GM12865 (cell line): ENCODE data around the gene ADSL.

Experiments used
- DNase-seq: peaks from one replicate; pipeline ENCODE4 v3.0.0; 2010; ENCODE audit warnings: low read depth
- H3K4me3 ChIP-seq: 2 replicates; pipeline ENCODE4 v1.5.1; 2011; ENCODE audit warnings: mild to moderate bottlenecking, low read depth, low read length, control low read depth
- TF ChIP-seq, protein P1 (sequence below): IDR thresholded peaks from 2 replicates; pipeline ENCODE4 v1.5.1; 2011; ENCODE audit warnings: low read length, control low read depth, low read depth, inconsistent platforms; ENCODE audit not compliant: insufficient read depth; ENCODE audit errors: missing control alignments

Gene ADSL

DNA sequence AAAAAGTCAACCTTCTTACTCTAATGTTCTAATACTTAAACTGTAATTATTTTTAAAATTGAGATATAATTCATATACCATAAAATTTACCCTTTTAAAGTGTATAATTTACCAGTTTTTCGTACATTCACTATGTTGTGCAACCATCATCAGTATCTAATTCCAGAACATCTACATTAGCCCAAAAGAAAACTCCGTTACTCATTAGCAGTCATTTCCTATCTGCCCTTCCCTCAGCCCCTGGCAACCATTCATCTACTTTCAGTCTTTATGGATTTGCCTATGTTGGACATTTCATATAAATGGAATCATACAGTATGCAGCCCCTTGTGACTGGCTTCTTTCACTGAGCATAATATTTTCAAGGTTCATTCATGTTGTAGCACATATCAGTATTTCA lies 46.3 kb downstream of the ADSL start:
- no peak for DNase-seq
- TF ChIP-seq, protein P1, sequence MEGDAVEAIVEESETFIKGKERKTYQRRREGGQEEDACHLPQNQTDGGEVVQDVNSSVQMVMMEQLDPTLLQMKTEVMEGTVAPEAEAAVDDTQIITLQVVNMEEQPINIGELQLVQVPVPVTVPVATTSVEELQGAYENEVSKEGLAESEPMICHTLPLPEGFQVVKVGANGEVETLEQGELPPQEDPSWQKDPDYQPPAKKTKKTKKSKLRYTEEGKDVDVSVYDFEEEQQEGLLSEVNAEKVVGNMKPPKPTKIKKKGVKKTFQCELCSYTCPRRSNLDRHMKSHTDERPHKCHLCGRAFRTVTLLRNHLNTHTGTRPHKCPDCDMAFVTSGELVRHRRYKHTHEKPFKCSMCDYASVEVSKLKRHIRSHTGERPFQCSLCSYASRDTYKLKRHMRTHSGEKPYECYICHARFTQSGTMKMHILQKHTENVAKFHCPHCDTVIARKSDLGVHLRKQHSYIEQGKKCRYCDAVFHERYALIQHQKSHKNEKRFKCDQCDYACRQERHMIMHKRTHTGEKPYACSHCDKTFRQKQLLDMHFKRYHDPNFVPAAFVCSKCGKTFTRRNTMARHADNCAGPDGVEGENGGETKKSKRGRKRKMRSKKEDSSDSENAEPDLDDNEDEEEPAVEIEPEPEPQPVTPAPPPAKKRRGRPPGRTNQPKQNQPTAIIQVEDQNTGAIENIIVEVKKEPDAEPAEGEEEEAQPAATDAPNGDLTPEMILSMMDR, result no peak
- no peak overlapping the region for H3K4me3 ChIP-seq

DNA sequence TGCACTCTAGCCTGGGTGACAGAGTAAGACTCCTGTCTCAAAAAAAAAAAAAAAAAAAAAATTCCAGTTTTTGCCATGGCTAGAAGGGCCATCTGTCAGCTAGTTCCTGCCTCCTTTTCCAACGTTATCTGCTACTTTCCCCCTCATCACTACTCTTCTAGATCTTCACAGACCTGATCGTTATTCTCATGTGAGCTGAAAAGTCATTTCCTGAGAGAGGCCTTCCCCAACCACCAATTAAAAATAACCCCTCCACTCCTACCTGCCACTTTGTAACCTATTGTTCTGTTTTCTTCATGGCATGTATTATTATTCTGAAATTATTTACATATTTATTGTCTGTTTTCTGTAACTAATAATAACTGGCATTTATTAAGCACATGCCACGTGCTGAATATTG lies 48.3 kb downstream of the ADSL start:
- no peak for DNase-seq
- TF ChIP-seq, protein P1, result no peak
- H3K4me3 ChIP-seq, result no peak overlapping the region

DNA sequence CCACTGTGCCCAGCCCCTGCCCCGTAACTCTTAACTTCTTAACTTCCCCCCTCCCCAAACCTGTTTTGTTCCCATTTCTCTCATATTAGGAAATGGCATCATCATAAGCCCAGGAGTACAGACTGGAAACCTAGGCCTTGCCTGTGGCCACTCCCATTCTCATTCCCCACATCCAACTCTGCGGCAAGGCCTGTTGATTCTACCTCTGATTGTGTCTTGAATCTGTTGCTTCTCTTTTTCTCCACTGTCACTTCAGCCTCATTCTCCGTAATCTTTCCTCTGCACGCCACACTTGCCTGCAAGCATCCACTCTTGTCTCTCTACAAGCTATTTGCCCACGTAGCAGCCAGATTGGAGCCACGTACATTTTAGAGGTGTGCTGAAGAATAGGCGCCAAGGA lies 49.3 kb downstream of the ADSL start:
- H3K4me3 ChIP-seq, result no peak overlapping the region
- DNase-seq, result no peak
- TF ChIP-seq, protein P1, result no peak

DNA sequence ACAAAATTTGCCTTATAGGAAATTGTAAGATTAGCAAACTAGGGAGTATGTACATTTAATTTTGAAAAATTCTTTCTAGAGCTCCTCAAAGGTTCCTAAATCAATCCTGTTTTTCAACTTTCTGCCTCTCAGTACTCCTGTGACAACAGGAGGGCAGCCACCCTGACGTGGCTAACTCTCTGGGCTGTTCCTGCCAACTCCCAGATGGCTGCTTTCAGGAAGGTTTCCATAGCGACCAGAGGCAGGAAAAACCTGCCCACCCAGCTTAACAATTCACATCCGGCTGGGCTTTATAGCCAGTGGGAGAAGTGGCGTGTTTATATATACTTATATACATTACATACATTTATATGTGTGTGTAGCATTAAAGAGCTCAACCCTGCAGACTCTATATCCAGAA lies 50.6 kb downstream of the ADSL start:
- H3K4me3 ChIP-seq, result no peak overlapping the region
- TF ChIP-seq, protein P1, result no peak
- DNase-seq, result no peak

DNA sequence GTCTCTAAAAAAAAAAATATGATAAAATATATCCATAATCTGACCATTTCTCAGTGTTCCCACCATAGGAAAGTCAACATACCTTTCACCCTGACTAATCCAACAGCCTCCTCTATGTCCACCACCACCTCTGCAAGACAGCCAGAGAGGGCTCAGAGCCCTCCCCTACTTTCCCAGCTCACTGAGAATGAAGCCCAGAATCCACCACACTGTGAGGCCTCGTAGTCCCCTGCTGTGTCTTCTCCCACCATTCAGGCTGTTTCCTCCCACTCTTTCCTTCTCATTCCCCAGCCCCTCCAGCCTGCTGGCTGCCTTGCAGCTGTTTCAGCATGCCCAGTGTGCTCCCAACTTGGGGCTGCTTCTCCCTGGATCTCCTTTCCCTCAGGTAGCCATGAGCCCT lies 51.1 kb downstream of the ADSL start:
- no peak overlapping the region for H3K4me3 ChIP-seq
- TF ChIP-seq, protein P1, result no peak
- DNase-seq, result no peak

DNA sequence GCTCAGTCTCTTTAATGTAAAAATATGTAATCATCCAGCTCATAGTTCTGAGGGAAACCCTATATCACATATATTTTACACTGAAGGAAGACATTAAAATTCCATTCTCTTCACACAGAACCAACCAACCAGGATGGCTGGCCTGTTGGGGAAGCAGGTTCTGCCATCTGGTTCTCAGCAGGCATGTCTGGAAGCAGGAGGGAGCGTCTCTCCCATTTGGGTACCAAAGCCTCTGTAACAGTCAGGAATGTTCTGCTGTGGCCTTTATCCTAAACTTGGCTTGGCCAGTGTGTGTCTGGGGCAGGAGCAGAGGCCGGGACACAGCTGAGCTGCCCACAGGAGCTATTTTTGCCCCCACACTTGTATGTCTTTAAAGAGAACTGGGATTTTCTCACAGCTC lies 53.3 kb downstream of the ADSL start:
- no peak overlapping the region for H3K4me3 ChIP-seq
- TF ChIP-seq, protein P1, result no peak
- DNase-seq, result no peak

DNA sequence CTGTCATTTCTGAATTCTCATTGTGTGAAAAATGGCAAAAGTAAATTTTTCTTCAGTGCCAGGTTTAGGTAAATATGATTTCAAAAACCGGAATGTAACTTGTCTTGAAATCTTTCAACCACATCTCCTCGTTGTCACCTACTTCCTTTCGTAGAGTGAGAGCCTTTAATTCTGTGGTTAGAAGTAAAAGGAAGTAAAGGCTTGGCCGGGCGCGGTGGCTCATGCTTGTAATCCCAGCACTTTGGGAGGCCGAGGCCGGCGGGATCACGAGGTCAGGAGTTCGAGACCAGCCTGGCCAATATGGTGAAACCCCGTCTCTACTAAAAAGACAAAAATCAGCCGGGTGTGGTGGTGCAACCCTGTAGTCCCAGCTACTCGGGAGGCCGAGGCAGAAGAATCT lies 53.9 kb downstream of the ADSL start:
- H3K4me3 ChIP-seq, result no peak overlapping the region
- TF ChIP-seq, protein P1, result no peak
- peak; percentile 89 for DNase-seq
